ENCODE results near the gene KIF25. TPM values are rescaled to one million over a fixed set of nuclear protein-coding genes. Genes with fewer than 3 reads are reported as not detected.
A peak's percentile ranks its signal among the peaks of the same experiment; 100 is the strongest.

KIF25 gene
- total and polyA plus RNA-seq, 11 donors, result 0.11 to 0.29 (median 0.16) TPM; not detected in 5

- 87 to 89% (median 89%) methylated on average over 5 of the region's 5 CpGs for WGBS, 4 donors
- DNase-seq, result no peak
- Histone ChIP-seq H3K27me3 (peaks cover 0 to 8% (median 0%) of the 10 kb centered on the region in 9 donors), H3K9me3 (peaks cover 0 to 29% (median 20%) of the 10 kb centered on the region in 12 donors), H3K36me3 (no peaks in the 10 kb centered on the region), H3K4me3 (no peak overlapping the region), H3K27ac (peak overlapping the region; percentile 24 to 97 (median 84)), H3K4me1 (peaks cover 2 to 46% (median 28%) of the 10 kb centered on the region in 12 donors)
- intact Hi-C loops (cut with DNase I), result loop anchor here in 6 of 10 donors (2.0 to 10.0 kb wide), 5 partner anchors 46 to 103 kb away; no protein-coding TSS in a partner anchor
- TF ChIP-seq POLR2A (IDR thresholded peaks at IDR 0.05) (no peak), CTCF (IDR thresholded peaks at IDR 0.05) (no peak)
- ATAC-seq, result no peak
Measured at GRCh38 chr6:168037856-168038255, 40.4 kb downstream of the KIF25 start.

- intact Hi-C loops (cut with DNase I), result loop anchor here in 5 of 10 donors (5.0 to 10.0 kb wide), 3 partner anchors 46 to 104 kb away; no protein-coding TSS in a partner anchor
- 95 to 96% (median 96%) methylated on average over 13 of the region's 13 CpGs for whole genome bisulfite sequencing, 4 donors
- Histone ChIP-seq H3K4me3 (no peak overlapping the region), H3K9me3 (peaks cover 0 to 29% (median 20%) of the 10 kb centered on the region in 12 donors), H3K27ac (peak overlapping the region in 8 of 12 donors; percentile 81 to 97 (median 86)), H3K36me3 (no peaks in the 10 kb centered on the region), H3K4me1 (peaks cover 0 to 40% (median 22%) of the 10 kb centered on the region in 12 donors), H3K27me3 (peaks cover 0 to 8% (median 0%) of the 10 kb centered on the region in 9 donors)
- DNase-seq, result peak in 1 of 5 donors; percentile 49
- TF ChIP-seq CTCF (IDR thresholded peaks at IDR 0.05) (no peak), POLR2A (IDR thresholded peaks at IDR 0.05) (no peak)
- ATAC-seq, result no peak
Measured at GRCh38 chr6:168038576-168039140, 41.2 kb downstream of the KIF25 start.

- Histone ChIP-seq H3K4me1 (peaks cover 0 to 36% (median 21%) of the 10 kb centered on the region in 12 donors), H3K27ac (peak overlapping the region in 1 of 12 donors; percentile 26), H3K4me3 (no peak overlapping the region), H3K27me3 (peaks cover 0 to 8% (median 0%) of the 10 kb centered on the region in 9 donors), H3K9me3 (peaks cover 0 to 29% (median 20%) of the 10 kb centered on the region in 12 donors), H3K36me3 (no peaks in the 10 kb centered on the region)
- 69 to 93% (median 91%) methylated on average over 4 of the region's 4 CpGs for WGBS, 4 donors
- ATAC-seq, result no peak
- intact Hi-C loops (cut with DNase I), result loop anchor here in 5 of 10 donors (5.0 to 10.0 kb wide), 3 partner anchors 47 to 104 kb away; no protein-coding TSS in a partner anchor
- TF ChIP-seq POLR2A (IDR thresholded peaks at IDR 0.05) (no peak), CTCF (IDR thresholded peaks at IDR 0.05) (no peak)
- DNase-seq, result no peak
Measured at GRCh38 chr6:168039301-168039700, 41.8 kb downstream of the KIF25 start.

GRCh38 chr6:168039849-168040248 is 42.4 kb downstream of the KIF25 start:
- DNase-seq, result peak in 1 of 5 donors; percentile 36
- intact Hi-C loops (cut with DNase I), result loop anchor here in 5 of 10 donors (5.0 to 10.0 kb wide), 3 partner anchors 48 to 105 kb away; no protein-coding TSS in a partner anchor
- Histone ChIP-seq H3K4me3 (no peak overlapping the region), H3K27ac (no peak overlapping the region), H3K9me3 (peaks cover 0 to 29% (median 20%) of the 10 kb centered on the region in 12 donors), H3K4me1 (peaks cover 0 to 30% (median 21%) of the 10 kb centered on the region in 12 donors), H3K36me3 (no peaks in the 10 kb centered on the region), H3K27me3 (peaks cover 0 to 8% (median 0%) of the 10 kb centered on the region in 9 donors)
- TF ChIP-seq POLR2A (IDR thresholded peaks at IDR 0.05) (no peak), CTCF (IDR thresholded peaks at IDR 0.05) (no peak)
- 87 to 91% (median 88%) methylated on average over 12 to 13 of the region's 13 CpGs for whole genome bisulfite sequencing, 4 donors
- ATAC-seq, result no peak

Data from heart left ventricle (tissue), 16 donors.